Daoy (cell line): ENCODE measurements around the gene OPTN. TPM values are rescaled to one million over a fixed set of nuclear protein-coding genes. Genes with fewer than 3 reads are reported as not detected.
"Not testable (repeated sequence)": the region's sequence is repeated elsewhere in the genome, so short reads cannot be mapped to it uniquely, and the experiment has no call there.

Source experiments
- DNase-seq: peaks from one replicate; pipeline ENCODE4 v3.0.0-alpha.2; 2015; ENCODE audit warnings: low read depth
- total RNA-seq: library from RNA; depleted of rRNA; stranded (reverse); fragments of >200 nt; shearing (Covaris generic); gene quantifications from 2 replicates; pipeline ENCODE4 v1.2.3, GENCODE V29; 2014

OPTN gene
- total RNA-seq, 1 experiment from 2014 or later: 27.8 TPM

GRCh38 chr10:13090289-13090688, 9.7 kb upstream of the OPTN start:
- DNase-seq: no peak

- no peak for DNase-seq
These were observed 8.2 kb upstream of the OPTN start for GRCh38 chr10:13091801-13092200.

- no peak for DNase-seq
These were observed 7.5 kb upstream of the OPTN start for GRCh38 chr10:13092291-13093102.

GRCh38 chr10:13094082-13094481, 5.9 kb upstream of the OPTN start:
- DNase-seq: not testable (repeated sequence)

GRCh38 chr10:13095094-13095493, 4.9 kb upstream of the OPTN start:
- no peak for DNase-seq

GRCh38 chr10:13095929-13096328, 4.0 kb upstream of the OPTN start:
- DNase-seq: no peak

- DNase-seq: peak; percentile 44
These were observed 758 bp upstream of the OPTN start for GRCh38 chr10:13099144-13099665.

GRCh38 chr10:13100349-13101294, 659 bp downstream of the OPTN start:
- DNase-seq: peak; percentile 46

GRCh38 chr10:13102002-13102794, 2.2 kb downstream of the OPTN start:
- no peak for DNase-seq

GRCh38 chr10:13103554-13103953, 3.6 kb downstream of the OPTN start:
- no peak for DNase-seq

- DNase-seq: no peak
These were observed 4.7 kb downstream of the OPTN start for GRCh38 chr10:13104697-13105096.

- DNase-seq: no peak
These were observed 5.2 kb downstream of the OPTN start for GRCh38 chr10:13105184-13105583.

- DNase-seq: no peak
These were observed 6.6 kb downstream of the OPTN start for GRCh38 chr10:13106387-13107045.

GRCh38 chr10:13110908-13111307, 10.9 kb downstream of the OPTN start:
- no peak for DNase-seq

- no peak for DNase-seq
These were observed 13.6 kb downstream of the OPTN start for GRCh38 chr10:13113544-13113943.

- DNase-seq: no peak
These were observed 16.2 kb downstream of the OPTN start for GRCh38 chr10:13115832-13116803.

- no peak for DNase-seq
These were observed 18.1 kb downstream of the OPTN start for GRCh38 chr10:13117841-13118783.

GRCh38 chr10:13118784-13119410, 18.9 kb downstream of the OPTN start:
- DNase-seq: no peak
